Spinal cord (tissue), 10 donors: ENCODE measurements around the gene OR10D3. TPM values are rescaled to one million over a fixed set of nuclear protein-coding genes. Genes with fewer than 3 reads are reported as not detected.

ENCODE experiments used
- DNase-seq, 6 donors: peaks; one replicate each; pipeline versions ENCODE4 v3.0.0 to v3.0.0-alpha.2; 2013 to 2015; ENCODE audit warnings: low spot score in 6 of 6, low read depth in 4 of 6
- H3K27ac ChIP-seq: one replicate; pipeline ENCODE4 v1.5.1; 2013; ENCODE audit warnings: low read depth, low read length, control low read depth
- H3K27me3 ChIP-seq: one replicate; pipeline ENCODE4 v1.6.1; 2013; ENCODE audit warnings: low read length; ENCODE audit not compliant: control insufficient read depth, insufficient read depth
- H3K36me3 ChIP-seq: one replicate; pipeline ENCODE4 v1.6.1; 2013; ENCODE audit warnings: low read length; ENCODE audit not compliant: control insufficient read depth, insufficient read depth
- H3K4me1 ChIP-seq: one replicate; pipeline ENCODE4 v1.6.1; 2013; ENCODE audit warnings: low read length; ENCODE audit not compliant: control insufficient read depth, insufficient read depth
- H3K4me3 ChIP-seq: one replicate; pipeline ENCODE4 v1.5.1; 2013; ENCODE audit warnings: low read depth, low read length, control low read depth
- H3K9me3 ChIP-seq: one replicate; pipeline ENCODE4 v1.6.1; 2013; ENCODE audit warnings: low read length; ENCODE audit not compliant: control insufficient read depth, insufficient read depth
- WGBS: methylation state at CpG from one replicate; pipeline ENCODE4 v1.1.5; 2013; ENCODE audit warnings: missing lambda C conversion rate; ENCODE audit not compliant: insufficient coverage; 5-methylcytosine and 5-hydroxymethylcytosine counted together
- polyA plus RNA-seq, 2 donors: library from polyadenylated mRNA; unstranded; fragments of 120-200 nt; gene quantifications; one replicate each; pipeline ENCODE4 v1.2.1, GENCODE V29; 2013; ENCODE audit not compliant: insufficient read length in 2 of 2
- total RNA-seq, 2 donors: library from RNA; depleted of rRNA in 1 of 2; stranded (reverse); fragments of 120-200 nt in 1 of 2; fragments of >200 nt in 1 of 2; gene quantifications; one replicate each; pipeline versions ENCODE4 v1.2.3 to v1.2.4, GENCODE V29; 2013 to 2014
- donor health status: healthy.

OR10D3 gene
- total and polyA plus RNA-seq, 4 donors, result not detected

- Histone ChIP-seq H3K36me3 (no peaks in the 10 kb centered on the region), H3K27ac (no peak overlapping the region), H3K4me1 (no peaks in the 10 kb centered on the region), H3K27me3 (no peaks in the 10 kb centered on the region), H3K4me3 (no peak overlapping the region), H3K9me3 (no peaks in the 10 kb centered on the region)
- DNase-seq, result no peak
- 88% methylated on average over 3 of the region's 6 CpGs for WGBS
Observed at GRCh38 chr11:124193221-124194010, 10.3 kb downstream of the OR10D3 start.

- Histone ChIP-seq H3K9me3 (no peaks in the 10 kb centered on the region), H3K36me3 (no peaks in the 10 kb centered on the region), H3K4me3 (no peak overlapping the region), H3K4me1 (no peaks in the 10 kb centered on the region), H3K27ac (no peak overlapping the region), H3K27me3 (no peaks in the 10 kb centered on the region)
- whole genome bisulfite sequencing, result 73% methylated on average over 4 of the region's 6 CpGs
- DNase-seq, result no peak
Observed at GRCh38 chr11:124194293-124195188, 11.4 kb downstream of the OR10D3 start.

- DNase-seq, result peak in 2 of 6 donors; percentile 35 to 42
- Histone ChIP-seq H3K4me1 (no peaks in the 10 kb centered on the region), H3K9me3 (no peaks in the 10 kb centered on the region), H3K27ac (no peak overlapping the region), H3K36me3 (no peaks in the 10 kb centered on the region), H3K27me3 (no peaks in the 10 kb centered on the region), H3K4me3 (no peak overlapping the region)
- 11% methylated on average over 2 of the region's 4 CpGs for WGBS
Observed at GRCh38 chr11:124195189-124195734, 12.1 kb downstream of the OR10D3 start.

GRCh38 chr11:124197999-124198398 is 14.9 kb downstream of the OR10D3 start:
- Histone ChIP-seq H3K27ac (no peak overlapping the region), H3K9me3 (no peaks in the 10 kb centered on the region), H3K4me1 (no peaks in the 10 kb centered on the region), H3K27me3 (no peaks in the 10 kb centered on the region), H3K4me3 (no peak overlapping the region), H3K36me3 (no peaks in the 10 kb centered on the region)
- DNase-seq, result no peak
- no CpG with 5 or more reads among the region's 2 CpGs for WGBS

GRCh38 chr11:124198897-124199296 is 15.8 kb downstream of the OR10D3 start:
- 80% methylated on average over 3 of the region's 7 CpGs for WGBS
- Histone ChIP-seq H3K4me3 (no peak overlapping the region), H3K27me3 (no peaks in the 10 kb centered on the region), H3K36me3 (no peaks in the 10 kb centered on the region), H3K27ac (no peak overlapping the region), H3K4me1 (no peaks in the 10 kb centered on the region), H3K9me3 (no peaks in the 10 kb centered on the region)
- no peak for DNase-seq

- H3K9me3 ChIP-seq, result no peaks in the 10 kb centered on the region
- no peak overlapping the region for H3K4me3 ChIP-seq
- WGBS, result 64% methylated on average over 1 of the region's 1 CpG
- H3K4me1 ChIP-seq, result no peaks in the 10 kb centered on the region
- H3K27ac ChIP-seq, result no peak overlapping the region
- H3K27me3 ChIP-seq, result no peaks in the 10 kb centered on the region
- DNase-seq, result no peak
- H3K36me3 ChIP-seq, result no peaks in the 10 kb centered on the region
Observed at GRCh38 chr11:124199702-124200101, 16.6 kb downstream of the OR10D3 start.

- Histone ChIP-seq H3K4me1 (no peaks in the 10 kb centered on the region), H3K36me3 (no peaks in the 10 kb centered on the region), H3K27ac (no peak overlapping the region), H3K4me3 (no peak overlapping the region), H3K9me3 (no peaks in the 10 kb centered on the region), H3K27me3 (no peaks in the 10 kb centered on the region)
- 99% methylated on average over 16 of the region's 16 CpGs for WGBS
- no peak for DNase-seq
Observed at GRCh38 chr11:124200671-124201070, 17.5 kb downstream of the OR10D3 start.

- no peaks in the 10 kb centered on the region for H3K36me3 ChIP-seq
- H3K4me3 ChIP-seq, result no peak overlapping the region
- H3K27ac ChIP-seq, result no peak overlapping the region
- WGBS, result 60% methylated on average over 3 of the region's 3 CpGs
- no peaks in the 10 kb centered on the region for H3K4me1 ChIP-seq
- DNase-seq, result no peak
- H3K27me3 ChIP-seq, result no peaks in the 10 kb centered on the region
- no peaks in the 10 kb centered on the region for H3K9me3 ChIP-seq
Observed at GRCh38 chr11:124202951-124203350, 19.8 kb downstream of the OR10D3 start.

- H3K27ac ChIP-seq, result no peak overlapping the region
- H3K27me3 ChIP-seq, result no peaks in the 10 kb centered on the region
- WGBS, result 91% methylated on average over 5 of the region's 5 CpGs
- H3K9me3 ChIP-seq, result no peaks in the 10 kb centered on the region
- H3K4me3 ChIP-seq, result no peak overlapping the region
- DNase-seq, result no peak
- H3K36me3 ChIP-seq, result no peaks in the 10 kb centered on the region
- H3K4me1 ChIP-seq, result no peaks in the 10 kb centered on the region
Observed at GRCh38 chr11:124204008-124204407, 20.9 kb downstream of the OR10D3 start.
